ENCODE data around the gene ANKRD13C.

Gene ANKRD13C

GRCh38 chr1:70221238-70222121 lies 133.0 kb downstream of the ANKRD13C start, which contains the start of gene SRSF11:
TSS of gene SRSF11 (plus strand) at chr1:70221380. CDS start at chr1:70221637, 257 bp downstream.
- in situ Hi-C loops (cut with HindIII; ENCODE audit: low sequenced_read_pairs): no loop called here

GRCh38 chr1:70220517-70221237 lies 133.8 kb downstream of the ANKRD13C start:
- in situ Hi-C loops (cut with HindIII; ENCODE audit: low sequenced_read_pairs): no loop called here

GRCh38 chr1:70220015-70220414 lies 134.5 kb downstream of the ANKRD13C start:
- in situ Hi-C loops (cut with HindIII; ENCODE audit: low sequenced_read_pairs): no loop called here

- in situ Hi-C loops (cut with HindIII; ENCODE audit: low sequenced_read_pairs): no loop called here
Measured at GRCh38 chr1:70211541-70211940, 143.0 kb downstream of the ANKRD13C start.

- in situ Hi-C loops (cut with HindIII; ENCODE audit: low sequenced_read_pairs): no loop called here
Measured at GRCh38 chr1:70210820-70211219, 143.7 kb downstream of the ANKRD13C start.
